Kidney (tissue), 14 donors: ENCODE results near the gene LPIN3. TPM values are rescaled to one million over a fixed set of nuclear protein-coding genes. Genes with fewer than 3 reads are reported as not detected.

Experiments
- DNase-seq, 5 donors: peaks; one replicate each; pipeline ENCODE4 v3.0.0-alpha.2; 2013 to 2020
- FAIRE-seq: peaks from 2 replicates; lab custom pipeline; 2012; peaks lifted over from hg19 to GRCh38; lab: Jason Lieb, UNC
- H3K27ac ChIP-seq, 2 donors: one replicate each; pipeline ENCODE4 v1.7.0; 2013; ENCODE audit warnings: low read depth in 2 of 2, low read length in 2 of 2, inconsistent platforms in 1 of 2
- H3K27me3 ChIP-seq: one replicate; pipeline ENCODE4 v1.7.1; 2013; ENCODE audit warnings: low read length, inconsistent platforms; ENCODE audit not compliant: control insufficient read depth, insufficient read depth
- H3K36me3 ChIP-seq, 3 donors: one replicate each; pipeline versions ENCODE4 v1.7.0 to v1.7.1; 2013; ENCODE audit warnings: low read length in 3 of 3, control low read depth in 1 of 3, inconsistent platforms in 1 of 3; ENCODE audit not compliant: insufficient read depth in 3 of 3, control insufficient read depth in 2 of 3
- H3K4me1 ChIP-seq, 3 donors: one replicate each; pipeline versions ENCODE4 v1.7.0 to v1.7.1; 2013; ENCODE audit warnings: low read length in 3 of 3, inconsistent platforms in 1 of 3, low read depth in 1 of 3; ENCODE audit not compliant: control insufficient read depth in 2 of 3, insufficient read depth in 2 of 3
- H3K4me3 ChIP-seq, 3 donors: one replicate each; pipeline versions ENCODE4 v1.7.0 to v1.8.1; 2013; ENCODE audit warnings: low read length in 3 of 3, control low read depth in 1 of 3, inconsistent platforms in 1 of 3
- H3K9ac ChIP-seq, 3 donors: one replicate each; pipeline versions ENCODE4 v1.7.0 to v1.7.1; 2013; ENCODE audit warnings: low read length in 3 of 3, control low read depth in 1 of 3, inconsistent platforms in 1 of 3
- H3K9me3 ChIP-seq, 3 donors: one replicate each; pipeline versions ENCODE4 v1.7.0 to v1.7.1; 2013; ENCODE audit warnings: low read length in 3 of 3, control low read depth in 1 of 3, inconsistent platforms in 1 of 3; ENCODE audit not compliant: control insufficient read depth in 2 of 3, insufficient read depth in 1 of 3
- intact Hi-C: fragments of 100-400 bp; cut with DNase I; formaldehyde crosslinking; loops from one replicate; pipeline ENCODE4 v1.11.1; 2022
- polyA plus RNA-seq: library from polyadenylated mRNA; stranded (reverse); fragments of 350-450 nt; fragmentation: Illumina TruSeq; extraction: RNeasy Lipid Tissue Mini Kit (QIAGEN cat#74804); gene quantifications from one replicate; pipeline ENCODE4 v1.2.3, GENCODE V29; 2014; ENCODE audit warnings: low read depth, low replicate concordance; ENCODE audit not compliant: insufficient read depth
- total RNA-seq: library from RNA; stranded (reverse); fragmentation: NEBNext Ultra II Directional; extraction: Animal tissue kit (Norgen Biotek cat#: 25700); gene quantifications from one replicate; pipeline ENCODE4 v1.2.1, GENCODE V29; 2021
- TF ChIP-seq, protein P1 (sequence below): IDR thresholded peaks from 3 replicates; pipeline ENCODE4 v1.5.1; 2012; ENCODE audit warnings: mild to moderate bottlenecking, moderate library complexity, borderline replicate concordance; ENCODE audit not compliant: insufficient read depth; ENCODE audit errors: extremely low read depth
- donor health status: control.
- donor health status: control.
- donor health status: control.
- donor health status: control.
- donor health status: control.
- donor health status: DM: yes; HTN: yes; CAD: no.
- donor health status: Normal renal cell carcinoma (clear cell type).

The LPIN3 gene
- total and polyA plus RNA-seq, 2 donors from 2014 or later, result 29.4 to 31.6 TPM

DNA sequence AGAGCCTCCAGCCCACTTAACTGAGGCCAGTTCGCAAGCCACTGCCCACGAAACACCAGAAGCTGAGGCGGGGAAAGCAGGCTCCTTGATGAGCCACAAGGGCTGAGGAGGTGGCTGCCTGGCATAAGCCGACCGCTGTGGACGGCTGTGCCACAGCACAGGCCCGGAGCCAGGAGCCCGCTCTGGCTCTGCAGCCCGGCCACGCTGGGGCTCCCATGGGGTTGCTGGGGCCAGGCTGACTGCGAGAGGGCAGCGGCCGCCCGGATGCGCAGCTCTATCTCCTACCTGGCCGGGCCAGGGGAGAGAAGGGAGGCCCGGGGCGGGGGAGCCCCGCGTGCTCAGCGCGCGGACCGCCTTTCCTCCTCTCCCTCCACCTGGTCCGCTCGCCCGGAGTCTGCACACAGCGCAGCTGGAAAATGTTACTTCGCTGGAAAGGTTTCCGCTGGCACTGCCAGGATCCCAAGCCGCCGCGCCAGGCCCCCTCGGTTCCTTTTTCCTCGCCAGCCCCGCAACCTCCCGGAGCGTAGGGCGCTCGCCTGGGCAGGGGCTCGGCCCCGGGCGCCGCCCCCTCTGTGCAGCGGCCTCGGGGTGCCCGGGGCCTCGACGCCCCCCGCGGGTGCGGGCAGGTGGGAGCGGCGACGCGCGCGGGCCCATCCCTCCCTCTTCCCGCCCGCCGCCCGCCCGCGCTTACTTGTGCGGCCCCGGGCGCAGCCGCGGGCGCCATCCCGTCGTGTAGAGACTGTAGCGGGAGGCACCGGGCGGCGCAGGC, 25.3 kb downstream of the LPIN3 start:
- H3K9ac ChIP-seq, result no peak overlapping the region
- H3K4me1 ChIP-seq, result peaks cover 0 to 7% (median 0%) of the 10 kb centered on the region in 3 donors
- intact Hi-C loops, result no loop called here
- TF ChIP-seq, protein P1, sequence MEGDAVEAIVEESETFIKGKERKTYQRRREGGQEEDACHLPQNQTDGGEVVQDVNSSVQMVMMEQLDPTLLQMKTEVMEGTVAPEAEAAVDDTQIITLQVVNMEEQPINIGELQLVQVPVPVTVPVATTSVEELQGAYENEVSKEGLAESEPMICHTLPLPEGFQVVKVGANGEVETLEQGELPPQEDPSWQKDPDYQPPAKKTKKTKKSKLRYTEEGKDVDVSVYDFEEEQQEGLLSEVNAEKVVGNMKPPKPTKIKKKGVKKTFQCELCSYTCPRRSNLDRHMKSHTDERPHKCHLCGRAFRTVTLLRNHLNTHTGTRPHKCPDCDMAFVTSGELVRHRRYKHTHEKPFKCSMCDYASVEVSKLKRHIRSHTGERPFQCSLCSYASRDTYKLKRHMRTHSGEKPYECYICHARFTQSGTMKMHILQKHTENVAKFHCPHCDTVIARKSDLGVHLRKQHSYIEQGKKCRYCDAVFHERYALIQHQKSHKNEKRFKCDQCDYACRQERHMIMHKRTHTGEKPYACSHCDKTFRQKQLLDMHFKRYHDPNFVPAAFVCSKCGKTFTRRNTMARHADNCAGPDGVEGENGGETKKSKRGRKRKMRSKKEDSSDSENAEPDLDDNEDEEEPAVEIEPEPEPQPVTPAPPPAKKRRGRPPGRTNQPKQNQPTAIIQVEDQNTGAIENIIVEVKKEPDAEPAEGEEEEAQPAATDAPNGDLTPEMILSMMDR, result no peak
- no peaks in the 10 kb centered on the region for H3K9me3 ChIP-seq
- DNase-seq, result peak in 2 of 5 donors; percentile 45 to 52
- H3K4me3 ChIP-seq, result no peak overlapping the region
- FAIRE-seq, result no peak
- no peaks in the 10 kb centered on the region for H3K36me3 ChIP-seq
- H3K27me3 ChIP-seq, result no peaks in the 10 kb centered on the region
- H3K27ac ChIP-seq, result no peak overlapping the region

DNA sequence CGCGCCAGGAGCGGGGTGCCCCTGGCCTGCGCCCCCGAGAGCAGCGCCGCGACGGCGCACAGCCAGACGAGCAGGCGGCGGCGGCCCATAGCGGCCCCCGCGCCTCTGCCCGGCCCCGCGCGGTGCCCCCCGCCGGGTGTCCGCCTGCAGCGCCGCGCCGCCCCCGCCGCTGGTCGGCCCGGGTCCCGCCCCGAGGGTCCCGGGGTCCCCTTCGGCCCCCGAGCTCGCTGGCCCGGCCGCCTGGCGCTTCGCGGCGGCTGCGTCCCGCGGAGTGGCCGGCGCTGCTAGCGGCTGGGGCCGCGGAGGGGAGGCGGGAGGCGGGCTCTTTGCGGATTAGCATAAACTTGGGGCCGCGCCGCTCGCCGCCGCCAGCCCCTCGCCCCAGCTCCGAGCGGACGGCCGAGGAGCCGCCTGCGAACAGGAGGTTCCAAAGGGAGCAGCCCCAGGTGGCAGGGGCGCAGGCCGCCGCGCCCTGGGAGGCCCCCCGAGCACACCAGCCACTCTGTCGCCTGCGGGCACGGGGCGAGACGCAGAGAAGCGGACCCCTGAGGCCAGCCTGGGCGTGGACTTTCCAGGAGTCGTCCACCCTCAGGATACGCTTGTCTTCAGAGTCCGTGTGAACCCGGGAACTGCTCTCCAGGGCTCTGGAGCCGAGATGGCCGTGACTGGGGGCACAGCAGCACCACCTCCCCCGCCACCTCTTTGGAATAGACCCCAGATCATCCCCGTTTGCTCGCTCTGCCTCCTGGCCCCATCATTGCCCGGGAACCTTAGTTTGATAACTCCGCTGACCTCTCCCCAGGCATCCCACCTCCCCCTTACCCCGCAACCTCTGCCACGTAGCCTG, 26.1 kb downstream of the LPIN3 start, which contains the start of gene EMILIN3:
TSS of gene EMILIN3 (minus strand) at position 273 of the 847 bp plus-strand sequence. CDS start at position 89, 184 bp downstream.
- no peak for FAIRE-seq
- Histone ChIP-seq H3K27ac (no peak within 1 kb of the TSS), H3K4me1 (no peaks in the 10 kb centered on the region), H3K36me3 (no peaks in the 10 kb centered on the region), H3K9ac (no peak within 1 kb of the TSS), H3K9me3 (no peaks in the 10 kb centered on the region), H3K27me3 (no peaks in the 10 kb centered on the region), H3K4me3 (no peak within 1 kb of the TSS)
- peak in 3 of 5 donors; percentile 60 to 77 (median 64) for DNase-seq
- intact Hi-C loops, result no loop called here
- TF ChIP-seq, protein P1, result no peak

DNA sequence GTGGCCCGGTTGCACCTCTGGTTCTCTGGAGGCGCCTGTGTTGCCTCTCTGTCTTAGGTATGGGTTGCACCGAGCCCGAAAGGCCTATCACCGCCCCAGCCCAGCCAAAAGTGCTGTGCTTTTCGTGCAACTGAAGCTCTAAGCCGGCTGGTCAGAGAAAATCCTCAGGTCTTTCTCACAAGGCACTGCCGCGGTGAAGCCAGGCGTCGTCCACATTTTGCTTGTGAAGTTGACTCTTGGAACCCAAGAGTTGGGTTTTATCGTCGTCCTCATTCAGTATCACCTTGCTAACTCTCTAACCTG, 26.7 kb downstream of the LPIN3 start:
- FAIRE-seq (no peak), DNase-seq (no peak)
- TF ChIP-seq, protein P1, result no peak
- Histone ChIP-seq H3K27ac (no peak overlapping the region), H3K4me3 (no peak overlapping the region), H3K36me3 (no peaks in the 10 kb centered on the region), H3K9me3 (no peaks in the 10 kb centered on the region), H3K9ac (no peak overlapping the region), H3K4me1 (no peaks in the 10 kb centered on the region), H3K27me3 (no peaks in the 10 kb centered on the region)
- intact Hi-C loops, result no loop called here
